Measurements from ENCODE around the gene EFCAB8. TPM values are rescaled to one million over a fixed set of nuclear protein-coding genes. Genes with fewer than 3 reads are reported as not detected.

Gene EFCAB8
- total RNA-seq, 1 donor from 2014 or later = 0.54 TPM

- no peaks in the 10 kb centered on the region for H3K36me3 Mint-ChIP-seq (ENCODE audit: low read depth)
- H3K9me3 Mint-ChIP-seq = no peaks in the 10 kb centered on the region
- H3K27ac Mint-ChIP-seq = peak overlapping the region; percentile 20
- DNase-seq = peak; percentile 75
- H3K4me1 Mint-ChIP-seq = peaks cover 53% of the 10 kb centered on the region
- H3K4me3 Mint-ChIP-seq = no peak overlapping the region
- H3K27me3 Mint-ChIP-seq = no peaks in the 10 kb centered on the region
- intact Hi-C loops (cut with micrococcal nuclease) = no loop called here
Observed at GRCh38 chr20:32965581-32966373, 107.1 kb downstream of the EFCAB8 start.

- no peaks in the 10 kb centered on the region for H3K36me3 Mint-ChIP-seq (ENCODE audit: low read depth)
- H3K4me1 Mint-ChIP-seq = peaks cover 56% of the 10 kb centered on the region
- intact Hi-C loops (cut with micrococcal nuclease) = no loop called here
- H3K27ac Mint-ChIP-seq = peak overlapping the region; percentile 20
- DNase-seq = no peak
- peak overlapping the region; percentile 72 for H3K4me3 Mint-ChIP-seq
- H3K27me3 Mint-ChIP-seq = no peaks in the 10 kb centered on the region
- no peaks in the 10 kb centered on the region for H3K9me3 Mint-ChIP-seq
Observed at GRCh38 chr20:32966382-32966781, 107.7 kb downstream of the EFCAB8 start.

DNA sequence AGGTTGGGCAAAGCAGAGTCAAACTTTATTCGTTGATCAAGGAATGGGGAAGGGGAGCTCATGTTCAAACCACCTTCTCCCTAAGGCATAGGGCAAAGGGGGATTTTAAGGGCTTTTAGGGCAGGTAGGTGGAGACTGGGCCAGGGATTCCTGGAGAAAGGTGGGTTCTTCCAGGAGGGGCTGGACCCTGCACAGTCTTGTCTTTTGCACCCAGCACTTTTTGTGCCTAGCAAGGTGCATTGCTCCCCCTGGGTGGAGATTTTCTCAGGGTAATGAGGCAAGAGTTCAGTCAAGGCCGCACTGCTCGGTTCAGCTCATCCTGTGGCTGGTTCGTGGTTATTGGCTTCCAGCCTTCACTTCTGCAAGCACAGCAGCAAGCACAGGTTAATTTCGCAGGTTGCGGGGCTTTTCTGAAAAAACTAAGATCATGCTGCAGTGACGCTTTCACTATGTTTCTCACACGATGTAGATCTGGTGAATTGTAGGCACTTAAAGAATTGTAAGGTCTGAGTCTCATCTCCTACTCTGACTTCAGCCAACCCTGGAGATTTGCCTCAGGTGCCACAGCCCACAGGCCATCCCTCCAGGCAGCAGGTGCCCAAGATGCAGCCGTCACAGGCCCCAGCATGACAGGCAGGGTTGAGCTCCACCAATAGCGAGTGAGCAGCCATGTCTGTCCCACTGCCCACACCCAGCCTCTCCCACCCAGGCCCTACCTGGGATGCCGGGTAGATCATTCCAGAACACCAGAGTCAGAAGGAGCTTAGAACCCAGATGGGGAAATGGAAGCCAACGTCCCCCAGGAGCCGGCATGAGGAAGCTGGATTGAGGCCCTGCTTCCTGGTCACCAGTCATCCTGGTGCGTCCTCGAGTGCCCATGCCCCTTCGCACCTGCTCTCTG lies 108.4 kb downstream of the EFCAB8 start:
- Mint-ChIP-seq H3K36me3 (ENCODE audit: low read depth) (no peaks in the 10 kb centered on the region), H3K27ac (peak overlapping the region; percentile 74), H3K9me3 (no peaks in the 10 kb centered on the region), H3K27me3 (no peaks in the 10 kb centered on the region), H3K4me1 (peaks cover 54% of the 10 kb centered on the region), H3K4me3 (peak overlapping the region; percentile 72)
- DNase-seq = peak; percentile 90
- intact Hi-C loops (cut with micrococcal nuclease) = no loop called here

DNA sequence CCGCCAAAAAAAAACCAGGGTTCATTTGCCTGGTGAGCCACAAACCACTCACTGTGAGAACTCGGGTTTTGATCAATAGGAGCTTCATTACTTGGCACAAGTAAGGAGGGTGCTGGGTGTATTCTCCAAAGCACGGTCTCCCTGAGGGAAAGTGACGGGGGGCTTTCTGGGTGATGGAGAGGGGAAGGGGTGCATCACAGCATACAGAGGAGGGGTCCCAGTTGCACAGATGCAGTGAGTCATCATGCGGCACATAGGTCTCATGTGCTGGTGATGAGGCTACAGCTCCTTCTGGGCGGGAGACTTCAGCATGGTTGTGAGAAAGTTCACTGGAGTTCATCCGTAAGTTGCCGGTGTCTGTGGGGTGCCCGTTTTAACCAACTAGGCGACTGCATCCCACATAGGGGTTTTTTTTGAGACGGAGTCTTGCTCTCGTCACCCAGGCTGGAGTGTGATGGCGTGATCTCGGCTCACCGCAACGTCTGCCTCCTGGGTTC lies 109.3 kb downstream of the EFCAB8 start:
- intact Hi-C loops (cut with micrococcal nuclease) = no loop called here
- Mint-ChIP-seq H3K27me3 (no peaks in the 10 kb centered on the region), H3K4me1 (peaks cover 51% of the 10 kb centered on the region), H3K36me3 (ENCODE audit: low read depth) (no peaks in the 10 kb centered on the region), H3K4me3 (peak overlapping the region; percentile 72), H3K27ac (peak overlapping the region; percentile 74), H3K9me3 (no peaks in the 10 kb centered on the region)
- DNase-seq = peak; percentile 72

DNA sequence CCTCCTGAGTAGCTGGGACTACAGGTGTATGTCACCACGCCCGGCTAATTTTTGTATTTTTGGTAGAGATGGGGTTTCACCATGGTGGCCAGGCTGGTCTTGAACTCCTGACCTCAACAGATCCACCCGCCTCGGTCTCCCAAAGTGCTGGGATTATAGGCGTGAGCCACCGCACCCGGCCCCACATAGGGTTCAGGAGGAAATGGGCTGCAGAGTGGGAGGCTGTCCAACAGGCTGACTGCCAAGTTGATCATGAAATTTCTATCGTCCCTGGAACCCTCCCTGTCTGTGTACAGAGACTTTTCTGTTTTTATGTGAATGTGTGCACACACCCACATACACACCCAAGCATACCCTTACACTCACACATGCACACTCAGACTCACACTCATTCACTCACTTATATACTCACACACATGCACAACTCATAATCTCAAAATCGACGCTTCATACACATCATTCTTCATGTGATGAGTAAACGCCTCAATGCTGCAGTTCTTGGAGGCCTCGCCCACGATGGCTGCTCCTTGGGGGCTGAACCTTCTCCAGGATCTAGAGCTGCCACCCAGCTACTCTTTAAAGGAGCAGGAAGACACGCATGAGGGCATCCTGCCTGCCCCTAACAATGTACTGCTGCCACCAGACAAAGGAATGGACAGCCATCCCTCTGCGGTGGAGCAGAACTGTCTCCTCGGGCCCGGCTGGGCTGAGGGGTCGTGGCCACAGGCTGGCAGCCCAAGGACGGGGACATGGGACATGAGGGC lies 109.9 kb downstream of the EFCAB8 start:
- Mint-ChIP-seq H3K9me3 (no peaks in the 10 kb centered on the region), H3K27ac (peak overlapping the region; percentile 13), H3K27me3 (no peaks in the 10 kb centered on the region), H3K4me3 (peak overlapping the region; percentile 1), H3K36me3 (ENCODE audit: low read depth) (no peaks in the 10 kb centered on the region), H3K4me1 (peaks cover 48% of the 10 kb centered on the region)
- intact Hi-C loops (cut with micrococcal nuclease) = no loop called here
- DNase-seq = no peak

DNA sequence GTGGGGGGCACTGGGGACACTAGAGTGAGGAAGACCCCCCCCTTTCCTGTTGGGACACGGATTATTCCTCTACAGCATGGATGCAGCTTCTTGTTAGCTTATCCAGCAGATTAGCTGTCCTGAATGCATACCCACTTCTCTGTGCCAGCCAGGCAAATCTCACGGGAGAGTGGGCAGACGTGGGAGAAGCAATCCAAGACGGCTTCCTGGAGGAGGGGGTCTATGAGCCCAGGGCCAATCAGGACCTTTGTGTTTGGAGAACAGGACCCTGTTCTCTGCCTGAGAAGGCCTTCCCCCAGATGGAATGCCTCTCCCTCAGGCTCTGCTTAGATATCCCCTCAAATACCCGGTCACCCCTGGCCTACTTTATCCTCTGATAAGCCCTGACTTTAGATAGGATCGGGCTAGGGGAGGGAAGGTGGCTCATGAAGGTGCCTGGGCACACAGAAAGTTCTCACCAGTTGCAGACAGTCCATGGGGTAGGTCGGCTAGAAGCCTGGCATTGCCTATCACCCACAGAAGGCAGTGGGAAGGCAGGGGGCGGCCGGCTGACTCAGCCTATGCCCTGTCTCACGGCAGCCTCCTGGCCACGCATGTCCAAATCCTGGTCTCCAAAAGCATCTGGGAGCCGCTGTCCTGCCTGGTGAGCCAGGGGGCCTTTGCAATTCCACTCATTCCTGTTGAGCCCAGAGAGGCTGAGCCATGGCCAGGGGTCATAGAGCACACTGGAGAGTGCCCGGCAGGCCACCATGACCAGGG lies 110.8 kb downstream of the EFCAB8 start:
- Mint-ChIP-seq H3K4me1 (peaks cover 48% of the 10 kb centered on the region), H3K27me3 (no peaks in the 10 kb centered on the region), H3K27ac (peak overlapping the region; percentile 82), H3K9me3 (no peaks in the 10 kb centered on the region), H3K4me3 (no peak overlapping the region), H3K36me3 (ENCODE audit: low read depth) (no peaks in the 10 kb centered on the region)
- DNase-seq = peak; percentile 55
- intact Hi-C loops (cut with micrococcal nuclease) = loop anchor here (5.0 kb wide), 1 partner anchor 147 kb away; no protein-coding TSS in a partner anchor

DNA sequence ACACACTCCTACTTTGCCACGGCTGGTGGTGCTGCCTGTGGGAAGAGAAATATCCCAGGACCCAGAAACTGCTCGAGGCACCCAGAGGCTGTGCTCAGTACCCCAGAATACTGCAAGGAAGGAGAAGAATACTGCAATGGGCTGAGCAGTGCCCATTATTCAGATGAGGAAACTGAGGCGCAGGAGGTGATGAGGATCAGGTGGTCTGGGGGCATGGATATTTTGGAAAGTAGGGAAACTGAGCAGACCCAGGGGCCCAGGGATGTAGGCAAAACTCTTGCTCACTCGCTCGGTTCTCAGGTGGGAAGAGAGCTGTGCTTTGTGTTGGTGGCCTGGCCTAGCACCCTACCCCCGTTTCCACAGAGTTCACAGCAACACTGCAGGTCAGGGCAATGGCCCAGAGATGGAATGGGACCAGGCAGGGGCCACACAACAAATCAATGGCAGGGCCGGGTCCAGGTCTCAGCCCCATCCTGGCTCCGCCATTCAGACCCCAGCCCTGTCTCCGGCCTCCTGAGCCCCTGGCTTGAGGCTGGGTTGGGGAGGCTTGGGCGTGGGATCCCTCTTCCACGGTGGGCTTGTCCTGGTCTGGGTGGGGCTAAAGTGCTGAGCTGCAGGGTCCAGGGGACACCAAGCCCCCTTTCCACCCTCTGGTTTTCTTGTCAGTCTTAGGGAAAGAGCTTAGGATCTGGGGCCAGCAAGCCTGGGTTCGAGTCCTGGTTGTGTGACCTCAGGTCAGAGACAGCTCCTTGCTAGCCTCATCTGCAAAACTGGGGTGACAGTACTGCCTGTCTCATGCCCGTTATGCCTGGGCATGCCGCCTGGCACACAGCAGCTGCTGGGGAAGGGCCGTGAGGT lies 111.6 kb downstream of the EFCAB8 start:
- Mint-ChIP-seq H3K36me3 (ENCODE audit: low read depth) (no peaks in the 10 kb centered on the region), H3K9me3 (no peaks in the 10 kb centered on the region), H3K4me1 (peaks cover 48% of the 10 kb centered on the region), H3K27ac (peak overlapping the region; percentile 82), H3K27me3 (no peaks in the 10 kb centered on the region), H3K4me3 (peak overlapping the region; percentile 51)
- DNase-seq = peak; percentile 53
- intact Hi-C loops (cut with micrococcal nuclease) = loop anchor here (5.0 kb wide), 1 partner anchor 148 kb away; no protein-coding TSS in a partner anchor

- Mint-ChIP-seq H3K27ac (no peak overlapping the region), H3K27me3 (no peaks in the 10 kb centered on the region), H3K9me3 (no peaks in the 10 kb centered on the region), H3K4me3 (peak overlapping the region; percentile 51), H3K4me1 (peaks cover 43% of the 10 kb centered on the region), H3K36me3 (ENCODE audit: low read depth) (no peaks in the 10 kb centered on the region)
- DNase-seq = peak; percentile 63
- intact Hi-C loops (cut with micrococcal nuclease) = loop anchor here (5.0 kb wide), 1 partner anchor 149 kb away; no protein-coding TSS in a partner anchor
Observed at GRCh38 chr20:32970973-32971300, 112.2 kb downstream of the EFCAB8 start.

GRCh38 chr20:32971703-32972161 lies 113.0 kb downstream of the EFCAB8 start:
- peaks cover 38% of the 10 kb centered on the region for H3K4me1 Mint-ChIP-seq
- H3K27me3 Mint-ChIP-seq = no peaks in the 10 kb centered on the region
- DNase-seq = peak; percentile 80

GRCh38 chr20:32972181-32973076 lies 113.7 kb downstream of the EFCAB8 start:
- no peak overlapping the region for H3K4me3 Mint-ChIP-seq
- intact Hi-C loops (cut with micrococcal nuclease) = loop anchor here (5.0 kb wide), 1 partner anchor 150 kb away; no protein-coding TSS in a partner anchor
- H3K27me3 Mint-ChIP-seq = no peaks in the 10 kb centered on the region
- peaks cover 3% of the 10 kb centered on the region for H3K36me3 Mint-ChIP-seq (ENCODE audit: low read depth)
- no peak overlapping the region for H3K27ac Mint-ChIP-seq
- peaks cover 7% of the 10 kb centered on the region for H3K9me3 Mint-ChIP-seq
- DNase-seq = peak; percentile 94
- H3K4me1 Mint-ChIP-seq = peaks cover 32% of the 10 kb centered on the region

More at GRCh38 chr20:32971703-32972161, 113.0 kb downstream of the EFCAB8 start:
- intact Hi-C loops (cut with micrococcal nuclease) = loop anchor here (5.0 kb wide), 1 partner anchor 149 kb away; no protein-coding TSS in a partner anchor
- H3K4me3 Mint-ChIP-seq = no peak overlapping the region
- H3K27ac Mint-ChIP-seq = no peak overlapping the region
- H3K36me3 Mint-ChIP-seq (ENCODE audit: low read depth) = peaks cover 3% of the 10 kb centered on the region
- peaks cover 6% of the 10 kb centered on the region for H3K9me3 Mint-ChIP-seq

- Mint-ChIP-seq H3K9me3 (peaks cover 7% of the 10 kb centered on the region), H3K27ac (no peak overlapping the region), H3K27me3 (no peaks in the 10 kb centered on the region), H3K4me3 (no peak overlapping the region), H3K4me1 (peaks cover 25% of the 10 kb centered on the region), H3K36me3 (ENCODE audit: low read depth) (peaks cover 3% of the 10 kb centered on the region)
- intact Hi-C loops (cut with micrococcal nuclease) = loop anchor here (5.0 kb wide), 1 partner anchor 151 kb away; no protein-coding TSS in a partner anchor
- peak; percentile 66 for DNase-seq
Observed at GRCh38 chr20:32973077-32973717, 114.5 kb downstream of the EFCAB8 start.

Measured in activated CD4-positive, alpha-beta T cell treated with anti-CD3 and anti-CD28 coated beads, Interleukin-2, amount 10 ng/mL, durations not matched to agents 24 days and 14 days (primary cell).